K562 (cell line): ENCODE measurements around the gene PAFAH2. TPM values are rescaled to one million over a fixed set of nuclear protein-coding genes. Genes with fewer than 3 reads are reported as not detected.
A peak's percentile ranks its signal among the peaks of the same experiment; 100 is the strongest.

Experiments
- BCL6 ChIP-seq: fragments of 250-450 bp; sonication (Bioruptor Pico); IDR thresholded peaks from 2 replicates; pipeline ENCODE4 v1.4.0; 2020
- CBX5 ChIP-seq: IDR thresholded peaks from 2 replicates; pipeline ENCODE4 v1.6.1; 2014; ENCODE audit warnings: low read depth, borderline replicate concordance
- E2F8 ChIP-seq: fragments of 450-650 bp; IDR thresholded peaks from 2 replicates; pipeline ENCODE4 v1.7.1; 2018; ENCODE audit warnings: mild to moderate bottlenecking, low read depth; ENCODE audit not compliant: partially characterized antibody
- HMG20B ChIP-seq: fragments of 250-450 bp; sonication (Bioruptor Pico); IDR thresholded peaks from 2 replicates; pipeline ENCODE4 v1.5.0; 2021; ENCODE audit warnings: mild to moderate bottlenecking
- JUNB ChIP-seq: fragments of 450-650 bp; formaldehyde crosslinking; conservative IDR thresholded peaks from 2 replicates; pipeline ENCODE4 v1.4.0; 2020; ENCODE audit warnings: mild to moderate bottlenecking
- MAX ChIP-seq: sonication (generic); formaldehyde crosslinking; IDR thresholded peaks from 2 replicates; pipeline ENCODE4 v1.9.0; 2022; ENCODE audit warnings: mild to moderate bottlenecking, missing genetic modification reagents
- NCOA6 ChIP-seq: fragments of 450-650 bp; IDR thresholded peaks from 2 replicates; pipeline ENCODE4 v1.6.1; 2017; ENCODE audit warnings: mild to moderate bottlenecking
- NR1H2 ChIP-seq: sonication (generic); formaldehyde crosslinking; IDR thresholded peaks from 2 replicates; pipeline ENCODE4 v1.4.0; 2020; ENCODE audit warnings: mild to moderate bottlenecking, missing genetic modification reagents
- POLR2H ChIP-seq: IDR thresholded peaks from 2 replicates; pipeline ENCODE4 v1.6.1; 2016; ENCODE audit warnings: missing genetic modification characterization, low read depth, mild to moderate bottlenecking, control low read depth, missing compliant biosample characterization, moderate library complexity
- POLR3G ChIP-seq: IDR thresholded peaks from 2 replicates; pipeline ENCODE4 v1.6.1; 2011; ENCODE audit not compliant: insufficient read length, insufficient replicate concordance; ENCODE audit errors: extremely low read depth
- POU5F1 ChIP-seq: fragments of 150-350 bp; IDR thresholded peaks from 2 replicates; pipeline ENCODE4 v1.6.1; 2014; ENCODE audit warnings: borderline replicate concordance, low read length, low read depth, mild to moderate bottlenecking; ENCODE audit not compliant: partially characterized antibody
- RAD21 ChIP-seq, 2 experiments: fragments of 250-450 bp in 1 of 2; fragments of 450-650 bp in 1 of 2; sonication (Bioruptor Pico) in 1 of 2; formaldehyde crosslinking in 1 of 2; IDR thresholded peaks in 1 of 2; conservative IDR thresholded peaks in 1 of 2; 2 replicates each; pipeline versions ENCODE4 v1.4.0 to v1.8.0; 2020 to 2022; ENCODE audit warnings: mild to moderate bottlenecking in 2 of 2, moderate library complexity in 1 of 2
- SFPQ ChIP-seq: fragments of 200-400 bp; formaldehyde crosslinking; IDR thresholded peaks from 2 replicates; pipeline ENCODE4 v1.6.1; 2017; ENCODE audit warnings: mild to moderate bottlenecking, low read depth, low read length, moderate library complexity
- XRCC5 ChIP-seq: fragments of 200-400 bp; formaldehyde crosslinking; IDR thresholded peaks from 2 replicates; pipeline ENCODE4 v1.6.1; 2017; ENCODE audit warnings: low read depth, mild to moderate bottlenecking, low read length
- ZBTB11 ChIP-seq, 3 experiments: fragments of 200-800 bp in 1 of 3; fragments of 250-450 bp in 1 of 3; fragments of 450-650 bp in 1 of 3; sonication (Bioruptor Pico) in 1 of 3; sonication (Bioruptor generic) in 1 of 3; formaldehyde crosslinking in 1 of 3; IDR thresholded peaks; 2 replicates each; pipeline versions ENCODE4 v1.6.1 to v1.8.0; 2016 to 2022; ENCODE audit warnings: mild to moderate bottlenecking in 2 of 3, missing genetic modification characterization in 2 of 3, missing compliant biosample characterization in 1 of 3, moderate library complexity in 1 of 3
- ZNF175 ChIP-seq: fragments of 200-800 bp; sonication (Bioruptor generic); IDR thresholded peaks from 2 replicates; pipeline ENCODE4 v1.6.1; 2016; ENCODE audit warnings: low read depth, mild to moderate bottlenecking, missing genetic modification characterization, missing compliant biosample characterization
- ZNF24 ChIP-seq: fragments of 450-650 bp; IDR thresholded peaks from 2 replicates; pipeline ENCODE4 v1.6.1; 2016
- ZNF324 ChIP-seq: fragments of 250-450 bp; sonication (Bioruptor Pico); IDR thresholded peaks from 2 replicates; pipeline ENCODE4 v1.4.0; 2020; ENCODE audit warnings: mild to moderate bottlenecking
- ZNF551 ChIP-seq: fragments of 250-450 bp; sonication (Bioruptor Pico); IDR thresholded peaks from 2 replicates; pipeline ENCODE4 v1.5.0; 2021; ENCODE audit warnings: mild to moderate bottlenecking, moderate library complexity
- polyA plus RNA-seq, 8 experiments: library from polyadenylated mRNA; depleted of rRNA in 4 of 8; stranded (reverse) in 5 of 8; unstranded in 3 of 8; fragments of >200 nt; fragmentation: Nextera tagmentation in 2 of 8; fragmentation: Illumina TruSeq in 1 of 8; extraction: Ambion mirVana in 2 of 8; extraction: Trizol in 1 of 8; gene quantifications; 2 replicates each; pipeline versions ENCODE4 v1.2.1 to v1.2.3, GENCODE V29; 2011 to 2014; ENCODE audit warnings: inconsistent platforms in 1 of 8, missing spikeins in 1 of 8
- total RNA-seq, 7 experiments: library from RNA; depleted of rRNA in 6 of 7; stranded (reverse); fragments of >200 nt in 6 of 7; fragmentation: Illumina TruSeq in 2 of 7; extraction: Trizol in 2 of 7; gene quantifications; 2 replicates each; pipeline versions ENCODE4 v1.2.1 to v1.2.3, GENCODE V29; 2011 to 2021; ENCODE audit warnings: low replicate concordance in 1 of 7

Gene PAFAH2
- total and polyA plus RNA-seq, 9 of the 15 experiments (the other 6 are each of a cell fraction or from before 2014, with no cell fraction given) = 4.2 to 10.9 (median 6.8) TPM

- TF ChIP-seq POLR3G (no peak), SFPQ (no peak), POLR2H (no peak), E2F8 (no peak), RAD21 (CRISPR knock-in tag; conservative IDR thresholded peaks at IDR 0.05 in 1 of 2, IDR thresholded peaks at IDR 0.05 in 1 of 2) (peak; percentile 99), ZNF175 (CRISPR knock-in tag) (no peak), NCOA6 (no peak), NR1H2 (CRISPR knock-in tag) (no peak), XRCC5 (peak; percentile 97), MAX (peak; percentile 65), POU5F1 (no peak), CBX5 (0 out of 2 replicates have a peak, but pooled peaks have one; percentile 59), JUNB (CRISPR knock-in tag) (no peak), HMG20B (CRISPR knock-in tag) (no peak), ZNF551 (CRISPR knock-in tag) (no peak), ZNF324 (CRISPR knock-in tag) (no peak), BCL6 (CRISPR knock-in tag) (no peak), ZBTB11 (CRISPR knock-in tag; IDR thresholded peaks at IDR 0.05) (no peak; a peak in 1 of 6 replicates), ZNF24 (0 out of 2 replicates have a peak, but pooled peaks have one; percentile 13)
These were observed 38.3 kb upstream of the PAFAH2 start (continued) for GRCh38 chr1:26035959-26036755.
